IMR-90 (cell line): ENCODE measurements around the gene SLC16A14. TPM values are rescaled to one million over a fixed set of nuclear protein-coding genes. Genes with fewer than 3 reads are reported as not detected.

ENCODE experiments used
- ATAC-seq: fragments of 200-7000 bp; cut with Tn5 transposase; 2 replicates; pipeline ENCODE4 v1.9.1; 2020; ENCODE audit warnings: low read depth, mild to moderate bottlenecking, moderate library complexity
- BruUV-seq: library from RNA; stranded (reverse); fragments of 400-500 nt; replicated peaks from 2 replicates; lab custom pipeline; 2021; lab: Mats Ljungman, UMichigan
- CTCF ChIA-PET: fragments of 300-600 bp; formaldehyde crosslinking; extraction: SDS; loops from one replicate; lab custom pipeline; 2021; ENCODE audit warnings: antibody characterized with exemption; lab: Yijun Ruan, JAX
- POLR2A ChIA-PET: fragments of 300-600 bp; sonication (Branson Sonifier 250); formaldehyde crosslinking; loops from one replicate; lab custom pipeline; 2022; ENCODE audit warnings: antibody characterized with exemption; ENCODE audit not compliant: unreplicated experiment; lab: Charles Lee
- DNase-seq: peaks from one replicate; pipeline ENCODE4 v3.0.0; 2013
- H2AFZ ChIP-seq: replicated peaks from 2 replicates; pipeline ENCODE3; 2013; ENCODE audit warnings: low read length, mild to moderate bottlenecking; ENCODE audit not compliant: poor library complexity
- H2AK5ac ChIP-seq: 2 replicates; pipeline ENCODE4 v1.6.1; 2013; ENCODE audit warnings: low read depth, low read length, inconsistent platforms
- H2AK9ac ChIP-seq: replicated peaks from 2 replicates; pipeline ENCODE3; 2013; ENCODE audit warnings: mild to moderate bottlenecking, low read depth, low read length, moderate library complexity; ENCODE audit not compliant: poor library complexity
- H2BK120ac ChIP-seq: 2 replicates; pipeline ENCODE4 v1.6.1; 2013; ENCODE audit warnings: low read depth, low read length, inconsistent platforms
- H2BK15ac ChIP-seq: 3 replicates; pipeline ENCODE4 v1.6.1; 2013; ENCODE audit warnings: low read depth, low read length, inconsistent platforms
- H2BK20ac ChIP-seq: 2 replicates; pipeline ENCODE4 v1.6.1; 2013; ENCODE audit warnings: low read depth, mild to moderate bottlenecking, inconsistent platforms, low read length, moderate library complexity
- H2BK5ac ChIP-seq: 2 replicates; pipeline ENCODE4 v1.6.1; 2013; ENCODE audit warnings: mild to moderate bottlenecking, low read depth, low read length, inconsistent platforms; ENCODE audit not compliant: poor library complexity, severe bottlenecking
- H3K14ac ChIP-seq: replicated peaks from 2 replicates; pipeline ENCODE4 v1.6.1; 2013; ENCODE audit warnings: low read depth, low read length, inconsistent platforms
- H3K18ac ChIP-seq: 2 replicates; pipeline ENCODE4 v1.6.1; 2013; ENCODE audit warnings: low read depth, low read length, control low read depth
- H3K23ac ChIP-seq: 2 replicates; pipeline ENCODE4 v1.6.1; 2013; ENCODE audit warnings: low read depth, low read length, inconsistent platforms
- H3K27ac ChIP-seq: 2 replicates; pipeline ENCODE4 v1.5.1; 2013; ENCODE audit warnings: mild to moderate bottlenecking, control low read depth, low read length; ENCODE audit not compliant: insufficient read depth
- H3K27me3 ChIP-seq: 2 replicates; pipeline ENCODE4 v1.6.1; 2013; ENCODE audit warnings: low read length; ENCODE audit not compliant: control insufficient read depth, insufficient read depth
- H3K36me3 ChIP-seq: 2 replicates; pipeline ENCODE4 v1.6.1; 2013; ENCODE audit warnings: low read length, mixed read lengths; ENCODE audit not compliant: control insufficient read depth, insufficient read depth
- H3K4ac ChIP-seq: 2 replicates; pipeline ENCODE4 v1.6.1; 2013; ENCODE audit warnings: low read depth, low read length, inconsistent platforms
- H3K4me1 ChIP-seq: 2 replicates; pipeline ENCODE4 v1.6.1; 2013; ENCODE audit warnings: low read length, mixed read lengths; ENCODE audit not compliant: control insufficient read depth, insufficient read depth
- H3K4me2 ChIP-seq: 2 replicates; pipeline ENCODE4 v1.6.1; 2013; ENCODE audit warnings: low read depth, mild to moderate bottlenecking, control low read depth, low read length, moderate library complexity
- H3K4me3 ChIP-seq: 2 replicates; pipeline ENCODE4 v1.5.1; 2013; ENCODE audit warnings: low read depth, mild to moderate bottlenecking, control low read depth, low read length, moderate library complexity; ENCODE audit not compliant: insufficient read depth
- H3K56ac ChIP-seq: 2 replicates; pipeline ENCODE4 v1.6.1; 2013; ENCODE audit warnings: low read length, inconsistent platforms; ENCODE audit not compliant: insufficient read depth; ENCODE audit errors: extremely low read depth
- H3K79me1 ChIP-seq, 2 experiments: 2 replicates each; pipeline ENCODE4 v1.6.1; 2013; ENCODE audit warnings: low read length in 2 of 2, inconsistent platforms in 1 of 2, low read depth in 1 of 2
- H3K9ac ChIP-seq: 2 replicates; pipeline ENCODE4 v1.6.1; 2013; ENCODE audit warnings: low read depth, low read length, control low read depth
- H3K9me1 ChIP-seq: 2 replicates; pipeline ENCODE4 v1.6.1; 2013; ENCODE audit warnings: low read length, inconsistent platforms; ENCODE audit not compliant: insufficient read depth
- H3K9me3 ChIP-seq: 2 replicates; pipeline ENCODE4 v1.6.1; 2013; ENCODE audit warnings: low read length; ENCODE audit not compliant: control insufficient read depth, insufficient read depth
- H4K20me1 ChIP-seq: 2 replicates; pipeline ENCODE4 v1.6.1; 2013; ENCODE audit warnings: low read length, inconsistent platforms; ENCODE audit not compliant: insufficient read depth
- H4K5ac ChIP-seq: 2 replicates; pipeline ENCODE4 v1.6.1; 2013; ENCODE audit warnings: mild to moderate bottlenecking, low read depth, low read length, control low read depth
- H4K8ac ChIP-seq, 2 experiments: 2 replicates each; pipeline ENCODE4 v1.6.1; 2013; ENCODE audit warnings: low read depth in 2 of 2, low read length in 2 of 2, control low read depth in 1 of 2, inconsistent platforms in 1 of 2
- H4K91ac ChIP-seq: 2 replicates; pipeline ENCODE4 v1.6.1; 2013; ENCODE audit warnings: low read depth, low read length, inconsistent platforms; ENCODE audit not compliant: insufficient read depth
- BHLHE40 ChIP-seq: fragments of 150-350 bp; IDR thresholded peaks from 2 replicates; pipeline ENCODE4 v1.6.1; 2016; ENCODE audit warnings: mild to moderate bottlenecking, low read depth, low read length
- CEBPB ChIP-seq: IDR thresholded peaks from 2 replicates; pipeline ENCODE4 v1.6.1; 2012; ENCODE audit warnings: low read depth, low read length, improper control_type of control experiment
- CHD1 ChIP-seq: IDR thresholded peaks from 2 replicates; pipeline ENCODE4 v1.6.1; 2012; ENCODE audit warnings: low read depth, low read length, improper control_type of control experiment
- ELK1 ChIP-seq: fragments of 150-350 bp; IDR thresholded peaks from 2 replicates; pipeline ENCODE4 v1.6.1; 2016; ENCODE audit warnings: low read depth, mild to moderate bottlenecking, low read length, moderate library complexity, borderline replicate concordance
- FOS ChIP-seq: fragments of 150-350 bp; IDR thresholded peaks from 2 replicates; pipeline ENCODE4 v1.6.1; 2016; ENCODE audit warnings: low read depth, low read length
- RFX5 ChIP-seq: IDR thresholded peaks from 2 replicates; pipeline ENCODE4 v1.8.0; 2012; ENCODE audit warnings: low read depth, mild to moderate bottlenecking, low read length, moderate library complexity
- WGBS, 2 experiments: methylation state at CpG; one replicate each; pipeline versions ENCODE4 v1.1.5 to v1.1.7; 2013; ENCODE audit warnings: missing lambda C conversion rate in 2 of 2; ENCODE audit not compliant: insufficient read length in 1 of 2; ENCODE audit errors: extremely low coverage in 2 of 2; 5-methylcytosine and 5-hydroxymethylcytosine counted together
- dilution Hi-C: fragments of 300-500 bp; cut with HindIII; formaldehyde crosslinking; loops from one replicate; pipeline ENCODE4 v1.14.3; 2018; ENCODE audit warnings: low sequenced_read_pairs; ENCODE audit not compliant: unreplicated experiment
- in situ Hi-C: fragments of 300-500 bp; cut with MboI; formaldehyde crosslinking; loops from 3 replicates; pipeline ENCODE4 v1.14.3; 2019; ENCODE audit warnings: low sequenced_read_pairs, inconsistent platforms, mixed read lengths
- intact Hi-C: fragments of 100-400 bp; cut with micrococcal nuclease; formaldehyde crosslinking; loops from 2 replicates; pipeline ENCODE4 v1.10.0; 2022
- polyA plus RNA-seq, 3 experiments: library from polyadenylated mRNA; depleted of rRNA; stranded (reverse); fragments of >200 nt; gene quantifications; 2 replicates each; pipeline ENCODE4 v1.2.3, GENCODE V29; 2012; ENCODE audit warnings: low replicate concordance in 1 of 3
- total RNA-seq: library from RNA; depleted of rRNA; stranded (reverse); fragments of >200 nt; gene quantifications from 2 replicates; pipeline ENCODE4 v1.2.3, GENCODE V29; 2012

The SLC16A14 gene
- total and polyA plus RNA-seq, 2 of the 4 experiments (the other 2 are of a cell fraction), result 0.79 to 0.90 TPM

GRCh38 chr2:230075988-230076631 lies 7.4 kb upstream of the SLC16A14 start:
- CTCF ChIA-PET, result interaction anchor here (0.6 to 2.5 kb wide), 4 partner anchors 9 to 187 kb away, joined by 3 to 13 read pairs (median 4); no protein-coding TSS in a partner anchor
- no peak overlapping the region for H4K5ac ChIP-seq
- DNase-seq (no peak), ATAC-seq (peak; percentile 40)
- H3K4ac ChIP-seq, result no peak overlapping the region
- no peak overlapping the region for H2BK20ac ChIP-seq
- no peak overlapping the region for H2AK5ac ChIP-seq
- H2AK9ac ChIP-seq, result no peak overlapping the region
- no peak overlapping the region for H2BK15ac ChIP-seq
- no peak overlapping the region for H3K27ac ChIP-seq
- H3K9ac ChIP-seq, result no peak overlapping the region
- H3K18ac ChIP-seq, result no peak overlapping the region
- TF ChIP-seq RFX5 (no peak), CHD1 (no peak), CEBPB (no peak), ELK1 (no peak), BHLHE40 (no peak), FOS (no peak)
- 40% methylated on average over 2 of the region's 8 CpGs; no CpG with 5 or more reads in 1 of the 2 experiments for WGBS, 2 experiments
- H3K4me1 ChIP-seq, result no peaks in the 10 kb centered on the region
- no peaks in the 10 kb centered on the region for H3K9me3 ChIP-seq
- H3K14ac ChIP-seq, result no peak overlapping the region
- H2AFZ ChIP-seq, result no peak overlapping the region
- no peak overlapping the region for H3K23ac ChIP-seq
- POLR2A ChIA-PET, result no interaction called here
- H3K36me3 ChIP-seq, result no peaks in the 10 kb centered on the region
- no peaks in the 10 kb centered on the region for H3K27me3 ChIP-seq
- no peak overlapping the region for H3K4me3 ChIP-seq
- no peak overlapping the region for H2BK5ac ChIP-seq
- dilution Hi-C loops (no loop called here), intact Hi-C loops (no loop called here), in situ Hi-C loops (no loop called here)
- BruUV-seq, result no TSS peak
- no peaks in the 10 kb centered on the region for H4K20me1 ChIP-seq
- H4K91ac ChIP-seq, result no peak overlapping the region
- H3K56ac ChIP-seq, result no peak overlapping the region
- H4K8ac ChIP-seq, result no peak overlapping the region
- H3K9me1 ChIP-seq, result no peaks in the 10 kb centered on the region; the same call in 1 of the 2 replicates
- H3K79me1 ChIP-seq, result no peaks in the 10 kb centered on the region
- no peak overlapping the region for H3K4me2 ChIP-seq
- no peak overlapping the region for H2BK120ac ChIP-seq
